Ishikawa (cell line): ENCODE measurements around the gene ADAMTS18.

Experiments used
- EGR1 ChIP-seq: IDR thresholded peaks from 2 replicates; pipeline ENCODE4 v1.6.1; 2012
- EP300 ChIP-seq: IDR thresholded peaks from 2 replicates; pipeline ENCODE4 v1.6.1; 2012; ENCODE audit warnings: borderline replicate concordance
- FOXM1 ChIP-seq: IDR thresholded peaks from 2 replicates; pipeline ENCODE4 v1.6.1; 2012; ENCODE audit warnings: low read depth, borderline replicate concordance
- NFIC ChIP-seq: IDR thresholded peaks from 2 replicates; pipeline ENCODE4 v1.6.1; 2012
- RAD21 ChIP-seq: IDR thresholded peaks from 2 replicates; pipeline ENCODE4 v1.6.1; 2012; ENCODE audit warnings: low read depth
- TCF12 ChIP-seq: IDR thresholded peaks from 2 replicates; pipeline ENCODE4 v1.6.1; 2012; ENCODE audit warnings: low read depth
- ZBTB7A ChIP-seq: IDR thresholded peaks from 2 replicates; pipeline ENCODE4 v1.6.1; 2012; ENCODE audit warnings: low read depth
- TF ChIP-seq, protein P1 (sequence below): IDR thresholded peaks from 2 replicates; pipeline ENCODE4 v1.6.1; 2012
- TF ChIP-seq, protein P2 (sequence below): IDR thresholded peaks from 2 replicates; pipeline ENCODE4 v1.6.1; 2012; ENCODE audit warnings: low read depth, mild to moderate bottlenecking
- TF ChIP-seq, protein P3 (sequence below): IDR thresholded peaks from 2 replicates; pipeline ENCODE4 v1.6.1; 2012

DNA sequence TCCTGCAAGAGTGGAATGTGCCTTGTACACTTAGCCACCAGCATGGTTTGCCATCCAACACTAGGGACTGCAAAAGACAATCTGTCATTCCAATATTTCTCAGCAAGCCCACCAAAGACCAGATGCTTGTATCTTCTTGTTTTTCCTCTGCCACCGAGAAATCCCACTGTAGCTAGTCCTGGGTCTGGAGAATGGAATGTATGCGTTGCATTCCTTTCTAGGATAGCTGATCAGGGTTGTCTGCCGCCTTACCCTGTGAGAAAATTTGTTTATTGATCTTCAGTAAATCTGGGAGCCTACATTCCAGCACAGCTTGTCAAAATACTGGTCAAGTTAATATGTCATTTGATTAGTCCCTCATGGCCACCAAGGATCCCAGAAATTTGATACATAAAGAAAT, 28.1 kb upstream of the ADAMTS18 start:
- TF ChIP-seq RAD21 (no peak), NFIC (no peak), EGR1 (no peak), TCF12 (no peak), FOXM1 (no peak), ZBTB7A (no peak), EP300 (no peak)
- TF ChIP-seq, protein P1, sequence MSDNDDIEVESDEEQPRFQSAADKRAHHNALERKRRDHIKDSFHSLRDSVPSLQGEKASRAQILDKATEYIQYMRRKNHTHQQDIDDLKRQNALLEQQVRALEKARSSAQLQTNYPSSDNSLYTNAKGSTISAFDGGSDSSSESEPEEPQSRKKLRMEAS, result no peak
- TF ChIP-seq, protein P2, sequence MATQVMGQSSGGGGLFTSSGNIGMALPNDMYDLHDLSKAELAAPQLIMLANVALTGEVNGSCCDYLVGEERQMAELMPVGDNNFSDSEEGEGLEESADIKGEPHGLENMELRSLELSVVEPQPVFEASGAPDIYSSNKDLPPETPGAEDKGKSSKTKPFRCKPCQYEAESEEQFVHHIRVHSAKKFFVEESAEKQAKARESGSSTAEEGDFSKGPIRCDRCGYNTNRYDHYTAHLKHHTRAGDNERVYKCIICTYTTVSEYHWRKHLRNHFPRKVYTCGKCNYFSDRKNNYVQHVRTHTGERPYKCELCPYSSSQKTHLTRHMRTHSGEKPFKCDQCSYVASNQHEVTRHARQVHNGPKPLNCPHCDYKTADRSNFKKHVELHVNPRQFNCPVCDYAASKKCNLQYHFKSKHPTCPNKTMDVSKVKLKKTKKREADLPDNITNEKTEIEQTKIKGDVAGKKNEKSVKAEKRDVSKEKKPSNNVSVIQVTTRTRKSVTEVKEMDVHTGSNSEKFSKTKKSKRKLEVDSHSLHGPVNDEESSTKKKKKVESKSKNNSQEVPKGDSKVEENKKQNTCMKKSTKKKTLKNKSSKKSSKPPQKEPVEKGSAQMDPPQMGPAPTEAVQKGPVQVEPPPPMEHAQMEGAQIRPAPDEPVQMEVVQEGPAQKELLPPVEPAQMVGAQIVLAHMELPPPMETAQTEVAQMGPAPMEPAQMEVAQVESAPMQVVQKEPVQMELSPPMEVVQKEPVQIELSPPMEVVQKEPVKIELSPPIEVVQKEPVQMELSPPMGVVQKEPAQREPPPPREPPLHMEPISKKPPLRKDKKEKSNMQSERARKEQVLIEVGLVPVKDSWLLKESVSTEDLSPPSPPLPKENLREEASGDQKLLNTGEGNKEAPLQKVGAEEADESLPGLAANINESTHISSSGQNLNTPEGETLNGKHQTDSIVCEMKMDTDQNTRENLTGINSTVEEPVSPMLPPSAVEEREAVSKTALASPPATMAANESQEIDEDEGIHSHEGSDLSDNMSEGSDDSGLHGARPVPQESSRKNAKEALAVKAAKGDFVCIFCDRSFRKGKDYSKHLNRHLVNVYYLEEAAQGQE, result no peak
- TF ChIP-seq, protein P3, sequence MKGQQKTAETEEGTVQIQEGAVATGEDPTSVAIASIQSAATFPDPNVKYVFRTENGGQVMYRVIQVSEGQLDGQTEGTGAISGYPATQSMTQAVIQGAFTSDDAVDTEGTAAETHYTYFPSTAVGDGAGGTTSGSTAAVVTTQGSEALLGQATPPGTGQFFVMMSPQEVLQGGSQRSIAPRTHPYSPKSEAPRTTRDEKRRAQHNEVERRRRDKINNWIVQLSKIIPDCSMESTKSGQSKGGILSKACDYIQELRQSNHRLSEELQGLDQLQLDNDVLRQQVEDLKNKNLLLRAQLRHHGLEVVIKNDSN, result no peak
